ENCODE results near the gene TGFBI. TPM values are rescaled to one million over a fixed set of nuclear protein-coding genes. Genes with fewer than 3 reads are reported as not detected.

TGFBI gene
- total and polyA plus RNA-seq, 12 donors = 29.6 to 137 (median 50.4) TPM

GRCh38 chr5:136099870-136100269 is 71.1 kb downstream of the TGFBI start:
- Histone ChIP-seq H3K27me3 (peaks cover 0 to 4% (median 0%) of the 10 kb centered on the region in 7 donors), H3K36me3 (no peaks in the 10 kb centered on the region), H3K27ac (no peak overlapping the region), H3K9me3 (no peaks in the 10 kb centered on the region), H3K4me1 (peaks cover 0 to 14% (median 6%) of the 10 kb centered on the region in 9 donors), H3K4me3 (no peak overlapping the region)
- DNase-seq (no peak), ATAC-seq (no peak)
- WGBS, 2 donors = 87 to 95% methylated on average over 3 of the region's 3 CpGs
- TF ChIP-seq CTCF (IDR thresholded peaks at IDR 0.05) = no peak
- intact Hi-C loops (cut with DNase I) = no loop called here

GRCh38 chr5:136101884-136102283 is 73.1 kb downstream of the TGFBI start:
- no peak overlapping the region for H3K4me3 ChIP-seq
- H3K4me1 ChIP-seq = peaks cover 0 to 17% (median 6%) of the 10 kb centered on the region in 9 donors
- no peak for TF ChIP-seq CTCF (IDR thresholded peaks at IDR 0.05)
- H3K27ac ChIP-seq = no peak overlapping the region
- WGBS, 2 donors = 98 to 100% methylated on average over 1 of the region's 1 CpG
- no peaks in the 10 kb centered on the region for H3K9me3 ChIP-seq
- no peak for ATAC-seq
- no peaks in the 10 kb centered on the region for H3K36me3 ChIP-seq
- intact Hi-C loops (cut with DNase I) = no loop called here
- no peak for DNase-seq
- peaks cover 0 to 4% (median 0%) of the 10 kb centered on the region in 7 donors for H3K27me3 ChIP-seq

- ATAC-seq (no peak), DNase-seq (no peak)
- no peak overlapping the region for H3K4me3 ChIP-seq
- H3K27ac ChIP-seq = no peak overlapping the region
- H3K36me3 ChIP-seq = no peaks in the 10 kb centered on the region
- peaks cover 0 to 17% (median 6%) of the 10 kb centered on the region in 9 donors for H3K4me1 ChIP-seq
- H3K9me3 ChIP-seq = no peaks in the 10 kb centered on the region
- 100% methylated on average over 1 of the region's 1 CpG for WGBS, 2 donors
- intact Hi-C loops (cut with DNase I) = no loop called here
- no peaks in the 10 kb centered on the region for H3K27me3 ChIP-seq
- no peak for TF ChIP-seq CTCF (IDR thresholded peaks at IDR 0.05)
Observed at GRCh38 chr5:136103118-136103517, 74.3 kb downstream of the TGFBI start.

- H3K36me3 ChIP-seq = no peaks in the 10 kb centered on the region
- peak in 1 of 2 donors; percentile 30 for DNase-seq
- no peaks in the 10 kb centered on the region for H3K27me3 ChIP-seq
- no peaks in the 10 kb centered on the region for H3K9me3 ChIP-seq
- peak overlapping the region in 3 of 10 donors; percentile 1 to 53 (median 50) for H3K27ac ChIP-seq
- TF ChIP-seq CTCF (IDR thresholded peaks at IDR 0.05) = no peak
- intact Hi-C loops (cut with DNase I) = no loop called here
- peaks cover 0 to 17% (median 6%) of the 10 kb centered on the region in 9 donors for H3K4me1 ChIP-seq
- no peak overlapping the region for H3K4me3 ChIP-seq
- WGBS, 2 donors = 52 to 53% methylated on average over 8 of the region's 8 CpGs
- ATAC-seq = peak in 2 of 8 donors; percentile 35 to 59
Observed at GRCh38 chr5:136104306-136104965, 75.6 kb downstream of the TGFBI start.
